Activated T-cell treated with anti-CD3 and anti-CD28 coated beads, Interleukin-2, amount 50 U/mL, for 24 hours (primary cell): Measurements from ENCODE around the gene DPF3.
"Not testable (repeated sequence)": the region's sequence is repeated elsewhere in the genome, so short reads cannot be mapped to it uniquely, and the experiment has no call there.

Experiments used
- DNase-seq: peaks from one replicate; pipeline ENCODE4 v3.0.0-alpha.2; 2020
- H3K27ac Mint-ChIP-seq: 2 replicates; pipeline ENCODE4 v1.8.0; 2020; ENCODE audit warnings: mild to moderate bottlenecking, mixed read lengths
- H3K27me3 Mint-ChIP-seq: 2 replicates; pipeline ENCODE4 v1.8.0; 2020; ENCODE audit warnings: mixed read lengths
- H3K36me3 Mint-ChIP-seq: 2 replicates; pipeline ENCODE4 v1.8.0; 2020; ENCODE audit warnings: low read depth, mixed read lengths
- H3K4me1 Mint-ChIP-seq: 2 replicates; pipeline ENCODE4 v1.8.0; 2020; ENCODE audit warnings: low read depth, mixed read lengths
- H3K4me3 Mint-ChIP-seq: 2 replicates; pipeline ENCODE4 v1.8.0; 2020; ENCODE audit warnings: mild to moderate bottlenecking, moderate library complexity, mixed read lengths
- H3K9me3 Mint-ChIP-seq: 2 replicates; pipeline ENCODE4 v1.8.0; 2020; ENCODE audit warnings: mixed read lengths

The DPF3 gene

GRCh38 chr14:72753044-72753710 lies 140.7 kb downstream of the DPF3 start:
- Mint-ChIP-seq H3K27me3 (no peaks in the 10 kb centered on the region), H3K9me3 (peaks cover 18% of the 10 kb centered on the region), H3K36me3 (no peaks in the 10 kb centered on the region), H3K4me1 (no peaks in the 10 kb centered on the region), H3K4me3 (no peak overlapping the region), H3K27ac (no peak overlapping the region)
- no peak for DNase-seq

- H3K27me3 Mint-ChIP-seq = no peaks in the 10 kb centered on the region
- H3K9me3 Mint-ChIP-seq = peaks cover 16% of the 10 kb centered on the region
- no peaks in the 10 kb centered on the region for H3K36me3 Mint-ChIP-seq
- H3K27ac Mint-ChIP-seq = no peak overlapping the region
- no peak for DNase-seq
- no peaks in the 10 kb centered on the region for H3K4me1 Mint-ChIP-seq
- no peak overlapping the region for H3K4me3 Mint-ChIP-seq
These were observed 141.9 kb downstream of the DPF3 start for GRCh38 chr14:72752034-72752412.

GRCh38 chr14:72751276-72752033 lies 142.4 kb downstream of the DPF3 start:
- H3K4me3 Mint-ChIP-seq = no peak overlapping the region
- DNase-seq = no peak
- no peaks in the 10 kb centered on the region for H3K27me3 Mint-ChIP-seq
- no peaks in the 10 kb centered on the region for H3K4me1 Mint-ChIP-seq
- H3K27ac Mint-ChIP-seq = no peak overlapping the region
- H3K9me3 Mint-ChIP-seq = peaks cover 16% of the 10 kb centered on the region
- no peaks in the 10 kb centered on the region for H3K36me3 Mint-ChIP-seq

DNA sequence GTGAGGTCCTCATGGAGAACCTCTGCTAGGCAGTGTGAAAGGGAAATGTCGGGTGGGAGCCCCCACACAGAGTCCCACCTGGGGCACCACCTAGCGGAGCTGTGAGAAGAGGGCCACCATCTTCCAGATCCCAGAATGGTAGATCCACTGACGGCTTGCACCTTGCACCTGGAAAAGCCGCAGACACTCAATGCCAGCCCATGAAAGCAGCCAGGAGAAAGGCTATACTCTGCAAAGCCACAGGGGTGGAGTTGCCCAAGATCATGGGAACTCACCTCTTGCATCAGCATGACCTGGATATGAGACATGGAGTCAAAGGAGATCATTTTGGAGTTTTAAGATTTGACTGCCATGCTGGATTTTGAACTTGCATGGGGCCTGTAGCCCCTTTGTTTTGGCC lies 145.0 kb downstream of the DPF3 start:
- H3K9me3 Mint-ChIP-seq = peaks cover 16% of the 10 kb centered on the region
- not testable (repeated sequence) for H3K36me3 Mint-ChIP-seq, H3K4me3 Mint-ChIP-seq, H3K4me1 Mint-ChIP-seq, H3K27me3 Mint-ChIP-seq, DNase-seq, H3K27ac Mint-ChIP-seq

DNA sequence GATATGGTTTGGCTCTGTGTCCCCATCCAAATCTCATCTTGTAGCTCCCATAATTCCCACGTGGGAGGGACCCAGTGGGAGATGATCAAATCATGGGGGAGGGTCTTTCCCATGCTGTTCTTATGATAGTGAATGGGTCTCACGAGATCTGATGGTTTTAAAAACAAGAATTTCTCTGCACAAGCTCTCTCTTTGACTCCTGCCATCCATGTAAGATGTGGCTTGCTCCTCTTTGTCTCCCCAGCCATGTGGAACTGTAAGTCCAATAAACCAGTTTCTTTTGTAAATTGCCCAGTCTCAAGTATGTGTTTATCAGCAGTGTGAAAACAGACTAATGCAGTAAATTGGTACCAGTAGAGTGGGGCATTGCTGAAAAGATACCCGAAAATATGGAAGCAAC lies 146.2 kb downstream of the DPF3 start:
- Mint-ChIP-seq H3K27me3 (no peaks in the 10 kb centered on the region), H3K9me3 (peaks cover 16% of the 10 kb centered on the region), H3K36me3 (no peaks in the 10 kb centered on the region), H3K27ac (no peak overlapping the region), H3K4me3 (no peak overlapping the region), H3K4me1 (no peaks in the 10 kb centered on the region)
- DNase-seq = no peak

GRCh38 chr14:72745991-72746980 lies 147.6 kb downstream of the DPF3 start:
- Mint-ChIP-seq H3K27me3 (no peaks in the 10 kb centered on the region), H3K27ac (no peak overlapping the region), H3K9me3 (peaks cover 16% of the 10 kb centered on the region), H3K36me3 (no peaks in the 10 kb centered on the region), H3K4me3 (no peak overlapping the region), H3K4me1 (no peaks in the 10 kb centered on the region)
- DNase-seq = no peak

GRCh38 chr14:72745546-72745945 lies 148.4 kb downstream of the DPF3 start:
- no peak overlapping the region for H3K27ac Mint-ChIP-seq
- no peaks in the 10 kb centered on the region for H3K4me1 Mint-ChIP-seq
- no peak overlapping the region for H3K4me3 Mint-ChIP-seq
- H3K36me3 Mint-ChIP-seq = no peaks in the 10 kb centered on the region
- no peaks in the 10 kb centered on the region for H3K27me3 Mint-ChIP-seq
- H3K9me3 Mint-ChIP-seq = peaks cover 16% of the 10 kb centered on the region
- no peak for DNase-seq

GRCh38 chr14:72744416-72745120 lies 149.3 kb downstream of the DPF3 start:
- H3K9me3 Mint-ChIP-seq = peaks cover 16% of the 10 kb centered on the region
- no peaks in the 10 kb centered on the region for H3K27me3 Mint-ChIP-seq
- H3K4me1 Mint-ChIP-seq = no peaks in the 10 kb centered on the region
- H3K4me3 Mint-ChIP-seq = no peak overlapping the region
- H3K27ac Mint-ChIP-seq = no peak overlapping the region
- DNase-seq = no peak
- no peaks in the 10 kb centered on the region for H3K36me3 Mint-ChIP-seq

- no peak for DNase-seq
- Mint-ChIP-seq H3K36me3 (no peaks in the 10 kb centered on the region), H3K27me3 (no peaks in the 10 kb centered on the region), H3K4me3 (no peak overlapping the region), H3K27ac (no peak overlapping the region), H3K4me1 (no peaks in the 10 kb centered on the region), H3K9me3 (peaks cover 10% of the 10 kb centered on the region)
These were observed 150.3 kb downstream of the DPF3 start for GRCh38 chr14:72743626-72744025.

DNA sequence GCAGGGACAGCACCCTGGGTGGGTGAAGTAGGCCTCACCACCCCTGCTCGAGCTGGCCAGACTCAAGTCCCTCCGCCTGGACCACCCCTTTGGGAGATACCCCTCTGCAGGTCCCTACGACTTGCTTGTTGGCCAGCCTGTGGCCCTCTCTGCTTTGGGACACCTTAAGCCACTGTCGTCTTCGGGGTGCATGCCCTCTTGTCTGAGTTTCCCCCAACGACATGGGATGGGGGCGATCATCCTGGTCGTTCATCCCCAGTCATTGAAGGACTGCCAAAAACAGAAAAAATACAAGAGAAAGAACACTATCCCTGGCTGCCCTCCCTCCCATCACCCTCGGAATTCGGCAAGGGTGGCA lies 151.1 kb downstream of the DPF3 start:
- Mint-ChIP-seq H3K27me3 (no peaks in the 10 kb centered on the region), H3K36me3 (no peaks in the 10 kb centered on the region), H3K4me1 (no peaks in the 10 kb centered on the region), H3K4me3 (no peak overlapping the region), H3K9me3 (peaks cover 2% of the 10 kb centered on the region), H3K27ac (no peak overlapping the region)
- no peak for DNase-seq

- no peak overlapping the region for H3K4me3 Mint-ChIP-seq
- no peak overlapping the region for H3K27ac Mint-ChIP-seq
- no peaks in the 10 kb centered on the region for H3K36me3 Mint-ChIP-seq
- H3K9me3 Mint-ChIP-seq = no peaks in the 10 kb centered on the region
- no peaks in the 10 kb centered on the region for H3K4me1 Mint-ChIP-seq
- H3K27me3 Mint-ChIP-seq = no peaks in the 10 kb centered on the region
- DNase-seq = no peak
These were observed 151.6 kb downstream of the DPF3 start for GRCh38 chr14:72742118-72742837.

GRCh38 chr14:72741826-72742117 lies 152.1 kb downstream of the DPF3 start:
- Mint-ChIP-seq H3K4me1 (no peaks in the 10 kb centered on the region), H3K27ac (no peak overlapping the region), H3K36me3 (no peaks in the 10 kb centered on the region), H3K4me3 (no peak overlapping the region), H3K9me3 (no peaks in the 10 kb centered on the region), H3K27me3 (no peaks in the 10 kb centered on the region)
- DNase-seq = no peak

GRCh38 chr14:72740966-72741825 lies 152.7 kb downstream of the DPF3 start:
- no peaks in the 10 kb centered on the region for H3K9me3 Mint-ChIP-seq

More at GRCh38 chr14:72740966-72741825, 152.7 kb downstream of the DPF3 start:
- Mint-ChIP-seq H3K27me3 (no peaks in the 10 kb centered on the region), H3K27ac (no peak overlapping the region), H3K4me1 (no peaks in the 10 kb centered on the region), H3K4me3 (no peak overlapping the region), H3K36me3 (no peaks in the 10 kb centered on the region)
- no peak for DNase-seq
